HG03095 (cell line): ENCODE measurements around the gene RASSF5.

Experiments
- ATAC-seq: cut with Tn5 transposase; IDR thresholded peaks from one replicate; pipeline ENCODE4 v1.9.1; 2021; ENCODE audit warnings: moderate library complexity; ENCODE audit not compliant: unreplicated experiment

The RASSF5 gene

GRCh38 chr1:206544562-206545257 is 37.4 kb downstream of the RASSF5 start:
- ATAC-seq: no peak

GRCh38 chr1:206545351-206545750 is 38.0 kb downstream of the RASSF5 start:
- ATAC-seq: no peak

- no peak for ATAC-seq
Measured at GRCh38 chr1:206547104-206547503, 39.8 kb downstream of the RASSF5 start.

- no peak for ATAC-seq
Measured at GRCh38 chr1:206550446-206550845, 43.1 kb downstream of the RASSF5 start.

GRCh38 chr1:206551296-206551985 is 44.1 kb downstream of the RASSF5 start:
- ATAC-seq: no peak

GRCh38 chr1:206551986-206552326 is 44.6 kb downstream of the RASSF5 start:
- ATAC-seq: no peak

- ATAC-seq: no peak
Measured at GRCh38 chr1:206554211-206554610, 46.9 kb downstream of the RASSF5 start.

GRCh38 chr1:206554701-206555472 is 47.6 kb downstream of the RASSF5 start:
- no peak for ATAC-seq

- ATAC-seq: no peak
Measured at GRCh38 chr1:206555473-206555935, 48.2 kb downstream of the RASSF5 start.

GRCh38 chr1:206556047-206556749 is 48.9 kb downstream of the RASSF5 start:
- no peak for ATAC-seq

GRCh38 chr1:206556750-206557635 is 49.7 kb downstream of the RASSF5 start:
- no peak for ATAC-seq

GRCh38 chr1:206557636-206558473 is 50.5 kb downstream of the RASSF5 start:
- no peak for ATAC-seq

- ATAC-seq: no peak
Measured at GRCh38 chr1:206558794-206559671, 51.7 kb downstream of the RASSF5 start.

- no peak for ATAC-seq
Measured at GRCh38 chr1:206559672-206559995, 52.3 kb downstream of the RASSF5 start.

- ATAC-seq: no peak
Measured at GRCh38 chr1:206560007-206560716, 52.8 kb downstream of the RASSF5 start.

GRCh38 chr1:206563367-206564207 is 56.3 kb downstream of the RASSF5 start:
- peak; percentile 33 for ATAC-seq

GRCh38 chr1:206565995-206566394 is 58.7 kb downstream of the RASSF5 start:
- no peak for ATAC-seq
